NCI-H748 treated with DMSO at 0.1 percent for 48 hours (cell line): ENCODE results near the gene ZNF644.

Source experiments
- DNase-seq: peaks from one replicate; lab custom pipeline; 2025; lab: John Stamatoyannopoulos, UW

ZNF644 gene

GRCh38 chr1:91020967-91021685 lies 709 bp downstream of the ZNF644 start:
- peak; percentile 62 for DNase-seq

GRCh38 chr1:91020486-91020885 lies 1.3 kb downstream of the ZNF644 start:
- no peak for DNase-seq

GRCh38 chr1:91018006-91018405 lies 3.8 kb downstream of the ZNF644 start:
- no peak for DNase-seq

- DNase-seq: peak; percentile 18
Measured at GRCh38 chr1:91015794-91016550, 5.9 kb downstream of the ZNF644 start.

GRCh38 chr1:91015358-91015780 lies 6.5 kb downstream of the ZNF644 start:
- no peak for DNase-seq

- DNase-seq: no peak
Measured at GRCh38 chr1:91014475-91014874, 7.4 kb downstream of the ZNF644 start.

GRCh38 chr1:91013302-91013701 lies 8.5 kb downstream of the ZNF644 start:
- no peak for DNase-seq

- no peak for DNase-seq
Measured at GRCh38 chr1:91012196-91012595, 9.6 kb downstream of the ZNF644 start.

GRCh38 chr1:91011726-91012125 lies 10.1 kb downstream of the ZNF644 start:
- no peak for DNase-seq

GRCh38 chr1:91007827-91008226 lies 14.0 kb downstream of the ZNF644 start:
- DNase-seq: no peak

- DNase-seq: no peak
Measured at GRCh38 chr1:91007092-91007491, 14.7 kb downstream of the ZNF644 start.

GRCh38 chr1:91006113-91006908 lies 15.5 kb downstream of the ZNF644 start:
- no peak for DNase-seq

- DNase-seq: no peak
Measured at GRCh38 chr1:91005285-91005684, 16.6 kb downstream of the ZNF644 start.

GRCh38 chr1:91004145-91004544 lies 17.7 kb downstream of the ZNF644 start:
- no peak for DNase-seq

- no peak for DNase-seq
Measured at GRCh38 chr1:90996742-90997413, 25.0 kb downstream of the ZNF644 start.

GRCh38 chr1:90995311-90995894 lies 26.4 kb downstream of the ZNF644 start:
- no peak for DNase-seq

GRCh38 chr1:90994461-90994860 lies 27.4 kb downstream of the ZNF644 start:
- no peak for DNase-seq

GRCh38 chr1:90993245-90993644 lies 28.6 kb downstream of the ZNF644 start:
- DNase-seq: no peak

GRCh38 chr1:90990779-90991178 lies 31.1 kb downstream of the ZNF644 start:
- DNase-seq: no peak

GRCh38 chr1:90989990-90990389 lies 31.8 kb downstream of the ZNF644 start:
- no peak for DNase-seq

- no peak for DNase-seq
Measured at GRCh38 chr1:90989302-90989701, 32.5 kb downstream of the ZNF644 start.

GRCh38 chr1:90987841-90988240 lies 34.0 kb downstream of the ZNF644 start:
- no peak for DNase-seq
